ENCODE results near the gene BMF.
A peak's percentile ranks its signal among the peaks of the same experiment; 100 is the strongest.

The BMF gene

GRCh38 chr15:40062816-40063562 is 45.7 kb downstream of the BMF start:
- DNase-seq = no peak

GRCh38 chr15:40061212-40061901 is 47.3 kb downstream of the BMF start:
- no peak for DNase-seq

- DNase-seq = no peak
These were observed 48.3 kb downstream of the BMF start for GRCh38 chr15:40060236-40060961.

- no peak for DNase-seq
These were observed 48.9 kb downstream of the BMF start for GRCh38 chr15:40059821-40060220.

- DNase-seq = no peak
These were observed 50.1 kb downstream of the BMF start for GRCh38 chr15:40058476-40059140.

- DNase-seq = no peak
These were observed 52.9 kb downstream of the BMF start for GRCh38 chr15:40055576-40056293.

GRCh38 chr15:40054855-40055575 is 53.7 kb downstream of the BMF start:
- DNase-seq = peak; percentile 34

GRCh38 chr15:40054605-40054854 is 54.1 kb downstream of the BMF start:
- DNase-seq = no peak

- no peak for DNase-seq
These were observed 54.7 kb downstream of the BMF start for GRCh38 chr15:40053831-40054604.

GRCh38 chr15:40053079-40053830 is 55.4 kb downstream of the BMF start:
- no peak for DNase-seq

GRCh38 chr15:40052604-40053003 is 56.1 kb downstream of the BMF start:
- no peak for DNase-seq

- no peak for DNase-seq
These were observed 56.9 kb downstream of the BMF start for GRCh38 chr15:40051616-40052415.

GRCh38 chr15:40050788-40051470 is 57.8 kb downstream of the BMF start:
- no peak for DNase-seq

- DNase-seq = no peak
These were observed 59.7 kb downstream of the BMF start for GRCh38 chr15:40048926-40049475.

- DNase-seq = peak; percentile 43
These were observed 60.4 kb downstream of the BMF start for GRCh38 chr15:40048211-40048792.

GRCh38 chr15:40047415-40048210 is 61.1 kb downstream of the BMF start:
- peak; percentile 49 for DNase-seq

GRCh38 chr15:40046721-40047414 is 61.8 kb downstream of the BMF start:
- no peak for DNase-seq

Measured in activated gamma-delta T cell treated with Interleukin-2 at 50 U/mL for 16 hours (primary cell).